ENCODE results near the gene CLEC18C. TPM values are rescaled to one million over a fixed set of nuclear protein-coding genes. Genes with fewer than 3 reads are reported as not detected.
"Not testable (repeated sequence)": the region's sequence is repeated elsewhere in the genome, so short reads cannot be mapped to it uniquely, and the experiment has no call there.

CLEC18C gene
- total RNA-seq, 1 experiment from 2014 or later, result 11.6 TPM

- ChIA-PET CTCF (no interaction called here), POLR2A (ENCODE audit: low non-redundant PET) (no interaction called here)
- Histone ChIP-seq H3K9me3 (ENCODE audit: low read depth, low read length, poor library complexity, severe bottlenecking) (no peaks in the 10 kb centered on the region), H3K36me3 (ENCODE audit: insufficient read depth, low read length, poor library complexity, severe bottlenecking) (peaks cover 25% of the 10 kb centered on the region), H3K4me3 (ENCODE audit: low read depth, low read length, poor library complexity, severe bottlenecking) (no peak overlapping the region), H3K27ac (ENCODE audit: low read depth, low read length, poor library complexity, severe bottlenecking) (no peak overlapping the region), H3K27me3 (replicated peaks; ENCODE audit: insufficient read depth, low read depth, low read length, poor library complexity) (no peaks in the 10 kb centered on the region), H3K4me1 (ENCODE audit: insufficient read depth, low read length, poor library complexity, severe bottlenecking) (no peaks in the 10 kb centered on the region)
- DNase-seq (ENCODE audit: low spot score), result no peak
- no TSS peak for BruUV-seq (replicated peaks)
- intact Hi-C loops (cut with micrococcal nuclease; ENCODE audit: unreplicated experiment), result no loop called here
- no peak for TF ChIP-seq EZH2 (IDR thresholded peaks at IDR 0.05; ENCODE audit: borderline replicate concordance, low read depth, low read length, poor library complexity, severe bottlenecking)
- TF ChIP-seq CTCF (conservative IDR thresholded peaks at IDR 0.05; ENCODE audit: low read depth, low read length), result no peak
These were observed 10.0 kb upstream of the CLEC18C start for GRCh38 chr16:70163596-70163995.

- CTCF ChIA-PET; H3K9me3 ChIP-seq (ENCODE audit: low read depth, low read length, poor library complexity, severe bottlenecking); DNase-seq (ENCODE audit: low spot score); H3K4me3 ChIP-seq (ENCODE audit: low read depth, low read length, poor library complexity, severe bottlenecking); H3K4me1 ChIP-seq (ENCODE audit: insufficient read depth, low read length, poor library complexity, severe bottlenecking); H3K36me3 ChIP-seq (ENCODE audit: insufficient read depth, low read length, poor library complexity, severe bottlenecking); H3K27me3 ChIP-seq (replicated peaks; ENCODE audit: insufficient read depth, low read depth, low read length, poor library complexity); intact Hi-C loops (cut with micrococcal nuclease; ENCODE audit: unreplicated experiment); POLR2A ChIA-PET (ENCODE audit: low non-redundant PET); H3K27ac ChIP-seq (ENCODE audit: low read depth, low read length, poor library complexity, severe bottlenecking); BruUV-seq (replicated peaks): not testable (repeated sequence)
These were observed 6.9 kb upstream of the CLEC18C start for GRCh38 chr16:70166688-70167087.

- H3K9me3 ChIP-seq (ENCODE audit: low read depth, low read length, poor library complexity, severe bottlenecking); DNase-seq (ENCODE audit: low spot score); POLR2A ChIA-PET (ENCODE audit: low non-redundant PET); BruUV-seq (replicated peaks); H3K4me1 ChIP-seq (ENCODE audit: insufficient read depth, low read length, poor library complexity, severe bottlenecking); H3K27me3 ChIP-seq (replicated peaks; ENCODE audit: insufficient read depth, low read depth, low read length, poor library complexity); CTCF ChIA-PET; H3K4me3 ChIP-seq (ENCODE audit: low read depth, low read length, poor library complexity, severe bottlenecking); H3K36me3 ChIP-seq (ENCODE audit: insufficient read depth, low read length, poor library complexity, severe bottlenecking); H3K27ac ChIP-seq (ENCODE audit: low read depth, low read length, poor library complexity, severe bottlenecking); intact Hi-C loops (cut with micrococcal nuclease; ENCODE audit: unreplicated experiment): not testable (repeated sequence)
These were observed 329 bp downstream of the CLEC18C start for GRCh38 chr16:70173916-70174315.

GRCh38 chr16:70174387-70174932 is 873 bp downstream of the CLEC18C start:
- CTCF ChIA-PET; H3K36me3 ChIP-seq (ENCODE audit: insufficient read depth, low read length, poor library complexity, severe bottlenecking); intact Hi-C loops (cut with micrococcal nuclease; ENCODE audit: unreplicated experiment); H3K27ac ChIP-seq (ENCODE audit: low read depth, low read length, poor library complexity, severe bottlenecking); H3K9me3 ChIP-seq (ENCODE audit: low read depth, low read length, poor library complexity, severe bottlenecking); DNase-seq (ENCODE audit: low spot score); H3K4me1 ChIP-seq (ENCODE audit: insufficient read depth, low read length, poor library complexity, severe bottlenecking); H3K4me3 ChIP-seq (ENCODE audit: low read depth, low read length, poor library complexity, severe bottlenecking); BruUV-seq (replicated peaks); H3K27me3 ChIP-seq (replicated peaks; ENCODE audit: insufficient read depth, low read depth, low read length, poor library complexity); POLR2A ChIA-PET (ENCODE audit: low non-redundant PET): not testable (repeated sequence)

- H3K4me3 ChIP-seq (ENCODE audit: low read depth, low read length, poor library complexity, severe bottlenecking); H3K4me1 ChIP-seq (ENCODE audit: insufficient read depth, low read length, poor library complexity, severe bottlenecking); H3K9me3 ChIP-seq (ENCODE audit: low read depth, low read length, poor library complexity, severe bottlenecking); CTCF ChIA-PET; H3K27me3 ChIP-seq (replicated peaks; ENCODE audit: insufficient read depth, low read depth, low read length, poor library complexity); DNase-seq (ENCODE audit: low spot score); H3K27ac ChIP-seq (ENCODE audit: low read depth, low read length, poor library complexity, severe bottlenecking); H3K36me3 ChIP-seq (ENCODE audit: insufficient read depth, low read length, poor library complexity, severe bottlenecking); BruUV-seq (replicated peaks); POLR2A ChIA-PET (ENCODE audit: low non-redundant PET); intact Hi-C loops (cut with micrococcal nuclease; ENCODE audit: unreplicated experiment): not testable (repeated sequence)
These were observed 14.4 kb downstream of the CLEC18C start for GRCh38 chr16:70187858-70188607.

- H3K27me3 ChIP-seq (replicated peaks; ENCODE audit: insufficient read depth, low read depth, low read length, poor library complexity); BruUV-seq (replicated peaks); DNase-seq (ENCODE audit: low spot score); H3K27ac ChIP-seq (ENCODE audit: low read depth, low read length, poor library complexity, severe bottlenecking); intact Hi-C loops (cut with micrococcal nuclease; ENCODE audit: unreplicated experiment); H3K4me3 ChIP-seq (ENCODE audit: low read depth, low read length, poor library complexity, severe bottlenecking); H3K9me3 ChIP-seq (ENCODE audit: low read depth, low read length, poor library complexity, severe bottlenecking); POLR2A ChIA-PET (ENCODE audit: low non-redundant PET); H3K4me1 ChIP-seq (ENCODE audit: insufficient read depth, low read length, poor library complexity, severe bottlenecking); CTCF ChIA-PET; H3K36me3 ChIP-seq (ENCODE audit: insufficient read depth, low read length, poor library complexity, severe bottlenecking): not testable (repeated sequence)
These were observed 15.0 kb downstream of the CLEC18C start for GRCh38 chr16:70188608-70188915.

GRCh38 chr16:70190574-70190973 is 17.0 kb downstream of the CLEC18C start:
- CTCF ChIA-PET; H3K4me3 ChIP-seq (ENCODE audit: low read depth, low read length, poor library complexity, severe bottlenecking); DNase-seq (ENCODE audit: low spot score); POLR2A ChIA-PET (ENCODE audit: low non-redundant PET); H3K27me3 ChIP-seq (replicated peaks; ENCODE audit: insufficient read depth, low read depth, low read length, poor library complexity); H3K4me1 ChIP-seq (ENCODE audit: insufficient read depth, low read length, poor library complexity, severe bottlenecking); BruUV-seq (replicated peaks); H3K27ac ChIP-seq (ENCODE audit: low read depth, low read length, poor library complexity, severe bottlenecking); H3K36me3 ChIP-seq (ENCODE audit: insufficient read depth, low read length, poor library complexity, severe bottlenecking); H3K9me3 ChIP-seq (ENCODE audit: low read depth, low read length, poor library complexity, severe bottlenecking); intact Hi-C loops (cut with micrococcal nuclease; ENCODE audit: unreplicated experiment): not testable (repeated sequence)
